HG02642 (cell line): Measurements from ENCODE around the gene ZPR1.
"Not testable (repeated sequence)": the region's sequence is repeated elsewhere in the genome, so short reads cannot be mapped to it uniquely, and the experiment has no call there.

Experiments
- ATAC-seq: cut with Tn5 transposase; IDR thresholded peaks from one replicate; pipeline ENCODE4 v1.9.1; 2021; ENCODE audit warnings: mild to moderate bottlenecking; ENCODE audit not compliant: unreplicated experiment, poor library complexity

Gene ZPR1

GRCh38 chr11:116787786-116788486 is at the start of gene ZPR1:
TSS of gene ZPR1 (minus strand) at chr11:116788023. CDS start at chr11:116787990, 33 bp downstream.
- peak; percentile 87 for ATAC-seq

GRCh38 chr11:116836632-116836991 is 48.8 kb upstream of the ZPR1 start:
- no peak for ATAC-seq

GRCh38 chr11:116835791-116836631 is 48.2 kb upstream of the ZPR1 start:
- peak; percentile 84 for ATAC-seq

- peak; percentile 17 for ATAC-seq
These were observed 47.4 kb upstream of the ZPR1 start for GRCh38 chr11:116835042-116835772.

- not testable (repeated sequence) for ATAC-seq
These were observed 46.8 kb upstream of the ZPR1 start for GRCh38 chr11:116834535-116835041.

GRCh38 chr11:116833816-116834534 is 46.2 kb upstream of the ZPR1 start:
- no peak for ATAC-seq

- ATAC-seq, result no peak
These were observed 45.6 kb upstream of the ZPR1 start for GRCh38 chr11:116833491-116833815.

GRCh38 chr11:116832350-116833290 is 44.8 kb upstream of the ZPR1 start:
- no peak for ATAC-seq

GRCh38 chr11:116831790-116832349 is 44.0 kb upstream of the ZPR1 start:
- no peak for ATAC-seq

- ATAC-seq, result no peak
These were observed 42.5 kb upstream of the ZPR1 start for GRCh38 chr11:116830184-116830912.

- no peak for ATAC-seq
These were observed 41.8 kb upstream of the ZPR1 start, which contains the start of gene APOC3 for GRCh38 chr11:116829525-116830183. TSS of gene APOC3 (plus strand) at chr11:116829907. CDS start at chr11:116830583, 676 bp downstream.

- ATAC-seq, result no peak
These were observed 41.1 kb upstream of the ZPR1 start for GRCh38 chr11:116828632-116829524.

GRCh38 chr11:116827461-116827860 is 39.6 kb upstream of the ZPR1 start:
- no peak for ATAC-seq

GRCh38 chr11:116826751-116827431 is 39.1 kb upstream of the ZPR1 start:
- ATAC-seq, result no peak

- ATAC-seq, result no peak
These were observed 38.3 kb upstream of the ZPR1 start for GRCh38 chr11:116825854-116826750.
